GM19397 (cell line): ENCODE results near the gene TUBA1C.
"Not testable (repeated sequence)": the region's sequence is repeated elsewhere in the genome, so short reads cannot be mapped to it uniquely, and the experiment has no call there.

Experiments
- ATAC-seq: cut with Tn5 transposase; IDR thresholded peaks from one replicate; pipeline ENCODE4 v1.9.1; 2021; ENCODE audit warnings: mild to moderate bottlenecking, moderate library complexity; ENCODE audit not compliant: unreplicated experiment

Gene TUBA1C

GRCh38 chr12:49255456-49255855 lies 9.4 kb upstream of the TUBA1C start:
- not testable (repeated sequence) for ATAC-seq

GRCh38 chr12:49255857-49256637 lies 8.8 kb upstream of the TUBA1C start:
- ATAC-seq: no peak

DNA sequence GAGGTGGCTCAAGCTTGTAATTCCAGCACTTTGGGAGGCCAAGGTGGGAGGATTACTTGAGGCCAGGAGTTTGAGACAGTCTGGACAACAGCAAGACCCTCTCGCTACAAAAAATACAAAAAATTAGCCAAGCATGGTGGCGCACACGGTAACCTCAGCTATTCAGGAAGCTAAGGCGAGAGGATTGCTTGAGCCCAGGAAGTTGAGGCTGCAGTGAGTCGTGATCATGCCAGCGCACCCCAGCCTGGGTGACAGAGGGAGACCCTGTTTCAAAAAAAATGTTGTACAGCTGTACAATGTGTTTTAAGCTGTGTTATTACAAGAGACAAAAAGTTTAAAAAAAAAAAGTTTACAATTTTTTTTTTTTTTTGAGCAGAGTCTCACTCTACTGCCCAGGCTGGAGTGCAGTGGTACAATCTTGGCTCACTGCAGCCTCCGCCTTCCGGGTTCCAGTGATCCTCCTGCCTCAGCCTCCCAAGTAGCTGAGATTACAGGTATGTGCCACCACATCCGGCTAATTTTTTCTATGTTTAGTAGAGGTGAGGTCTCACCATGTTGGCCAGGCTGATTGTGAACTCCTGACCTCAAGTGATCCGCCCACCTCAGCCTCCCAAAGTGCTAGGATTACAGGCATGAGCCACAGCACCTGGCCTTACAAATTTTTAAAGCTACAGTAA lies 7.2 kb upstream of the TUBA1C start:
- ATAC-seq: not testable (repeated sequence)

DNA sequence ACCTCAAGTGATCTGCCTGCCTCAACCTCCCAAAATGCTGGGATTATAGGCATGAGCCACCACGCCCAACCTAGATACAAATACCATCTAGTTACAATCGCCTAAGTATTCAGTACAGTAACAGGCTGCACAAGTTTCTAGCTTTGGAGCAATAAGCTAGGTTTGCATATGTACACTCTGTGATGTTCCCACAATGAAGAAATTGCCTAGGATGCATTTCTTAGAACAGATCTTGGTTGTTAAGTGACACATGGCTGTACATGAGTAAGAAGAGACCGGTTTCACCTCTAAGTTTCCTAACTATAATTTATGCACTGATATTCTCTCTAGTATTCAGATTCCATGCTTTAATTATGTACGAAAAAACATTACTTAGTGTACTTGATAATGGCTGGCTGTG lies 5.4 kb upstream of the TUBA1C start:
- ATAC-seq: no peak

GRCh38 chr12:49260166-49260565 lies 4.7 kb upstream of the TUBA1C start:
- ATAC-seq: no peak

DNA sequence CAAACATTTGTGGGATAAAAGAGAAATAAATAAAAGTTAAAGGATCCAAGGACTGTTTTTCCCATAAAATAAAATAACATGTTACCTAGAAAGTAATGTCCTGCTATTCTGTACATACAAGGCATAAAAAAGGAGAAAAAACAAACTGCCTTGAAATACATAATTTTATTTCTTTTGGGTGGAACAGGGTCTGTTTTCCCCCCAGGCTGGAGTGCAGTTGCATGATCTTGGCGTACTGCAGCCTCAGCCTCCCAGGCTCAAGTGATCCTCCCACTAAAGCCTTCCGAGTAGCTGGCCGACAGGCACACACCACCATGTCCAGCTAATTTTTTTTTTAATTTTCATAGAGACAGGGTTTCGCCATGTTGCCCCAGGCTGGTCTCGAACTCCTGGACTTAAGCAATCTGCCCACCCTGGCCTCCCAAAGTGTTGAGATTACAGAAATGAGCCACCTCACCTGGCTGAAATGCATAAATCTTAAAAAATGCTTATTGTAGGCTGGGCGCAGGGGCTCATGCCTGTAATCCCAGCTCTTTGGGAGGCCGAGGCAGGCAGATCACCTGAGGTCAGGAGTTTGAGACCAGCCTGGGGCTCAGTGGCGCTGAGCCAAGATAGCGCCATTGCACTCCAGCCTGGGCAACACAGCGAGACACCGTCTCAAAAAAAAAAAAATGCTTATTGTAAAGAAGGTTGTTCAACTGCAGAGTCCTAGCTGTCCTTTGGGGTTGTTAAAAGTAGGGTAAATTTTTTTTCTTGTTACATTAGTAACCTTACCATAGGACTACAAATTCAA lies 4.1 kb upstream of the TUBA1C start:
- no peak for ATAC-seq

DNA sequence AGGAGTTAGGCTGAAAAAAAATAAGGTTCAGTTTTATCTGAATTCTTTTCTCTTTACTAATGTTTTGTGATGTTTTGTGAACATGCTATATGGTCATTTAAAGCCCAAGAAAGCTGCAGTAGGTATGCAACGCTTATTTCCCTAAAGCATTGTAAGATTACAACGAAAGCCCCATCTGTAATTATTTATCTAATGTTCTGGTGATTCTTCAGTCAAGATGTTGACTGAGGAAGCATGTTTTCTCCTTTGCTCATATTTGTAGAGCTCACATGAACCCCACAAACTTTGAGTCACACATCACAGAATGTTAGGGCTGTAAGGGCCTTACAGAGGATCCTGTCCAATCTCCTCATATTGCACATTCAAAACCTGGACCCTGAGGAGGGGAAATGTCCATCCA lies 3.2 kb upstream of the TUBA1C start:
- no peak for ATAC-seq

DNA sequence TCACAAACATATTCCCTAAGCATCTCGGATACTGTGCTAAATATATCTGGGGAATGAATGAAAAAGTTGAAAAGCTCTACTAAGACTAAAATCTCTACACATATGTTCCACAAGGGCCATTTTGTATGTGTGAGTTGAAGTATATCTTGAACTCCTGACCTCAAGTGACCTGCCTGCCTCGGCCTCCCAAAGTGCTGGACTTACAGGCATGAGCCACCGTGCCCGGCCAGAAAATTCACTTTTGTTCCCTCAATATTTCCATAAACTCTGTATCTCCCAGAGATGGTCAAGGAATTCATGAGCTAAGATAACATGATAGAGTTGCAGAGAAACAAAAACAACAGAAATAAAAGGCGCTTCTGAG lies 1.5 kb upstream of the TUBA1C start:
- no peak for ATAC-seq

- ATAC-seq: peak; percentile 26
Measured at GRCh38 chr12:49264466-49264872, 413 bp upstream of the TUBA1C start.

DNA sequence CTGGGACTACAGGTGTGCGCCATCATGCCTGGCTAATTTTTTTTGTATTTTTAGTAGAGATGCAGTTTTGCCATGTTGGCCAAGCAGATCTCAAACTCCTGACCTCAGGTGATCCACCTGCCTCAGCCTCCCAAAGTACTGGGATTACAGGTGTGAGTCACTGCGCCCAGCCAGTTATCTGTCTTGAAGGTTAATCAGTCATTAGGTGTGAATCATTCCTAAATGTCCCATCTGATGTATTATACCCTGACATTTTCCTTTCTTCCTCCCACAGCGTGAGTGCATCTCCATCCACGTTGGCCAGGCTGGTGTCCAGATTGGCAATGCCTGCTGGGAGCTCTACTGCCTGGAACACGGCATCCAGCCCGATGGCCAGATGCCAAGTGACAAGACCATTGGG lies 4.3 kb downstream of the TUBA1C start:
- not testable (repeated sequence) for ATAC-seq

DNA sequence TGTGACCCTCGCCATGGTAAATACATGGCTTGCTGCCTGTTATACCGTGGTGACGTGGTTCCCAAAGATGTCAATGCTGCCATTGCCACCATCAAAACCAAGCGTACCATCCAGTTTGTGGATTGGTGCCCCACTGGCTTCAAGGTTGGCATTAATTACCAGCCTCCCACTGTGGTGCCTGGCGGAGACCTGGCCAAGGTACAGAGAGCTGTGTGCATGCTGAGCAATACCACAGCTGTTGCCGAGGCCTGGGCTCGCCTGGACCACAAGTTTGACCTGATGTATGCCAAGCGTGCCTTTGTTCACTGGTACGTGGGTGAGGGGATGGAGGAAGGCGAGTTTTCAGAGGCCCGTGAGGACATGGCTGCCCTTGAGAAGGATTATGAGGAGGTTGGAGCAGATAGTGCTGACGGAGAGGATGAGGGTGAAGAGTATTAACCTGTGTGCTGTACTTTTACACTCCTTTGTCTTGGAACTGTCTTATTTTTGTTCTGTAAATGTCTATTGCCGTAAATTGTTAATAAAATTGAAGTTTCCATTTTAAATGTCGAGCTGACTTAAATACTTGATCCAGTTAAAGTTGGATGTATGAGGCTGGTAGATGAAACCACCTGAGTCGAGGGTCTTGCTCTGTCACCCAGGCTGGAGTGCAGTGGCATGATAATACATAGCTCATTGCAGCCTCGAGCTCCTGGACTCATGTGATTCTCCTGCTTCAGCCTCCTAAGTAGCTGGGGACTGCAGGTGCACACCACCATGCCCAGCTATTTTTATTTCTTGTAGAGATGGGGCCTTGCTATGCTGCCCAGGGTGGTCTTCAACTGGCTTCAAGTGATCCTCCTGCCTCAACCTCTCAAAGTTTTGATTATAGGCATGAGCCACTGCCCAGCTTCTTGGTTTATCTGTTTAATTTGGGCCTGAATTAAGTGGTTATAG lies 8.2 kb downstream of the TUBA1C start:
- ATAC-seq: no peak

- no peak for ATAC-seq
Measured at GRCh38 chr12:49273726-49274395, 9.0 kb downstream of the TUBA1C start.

DNA sequence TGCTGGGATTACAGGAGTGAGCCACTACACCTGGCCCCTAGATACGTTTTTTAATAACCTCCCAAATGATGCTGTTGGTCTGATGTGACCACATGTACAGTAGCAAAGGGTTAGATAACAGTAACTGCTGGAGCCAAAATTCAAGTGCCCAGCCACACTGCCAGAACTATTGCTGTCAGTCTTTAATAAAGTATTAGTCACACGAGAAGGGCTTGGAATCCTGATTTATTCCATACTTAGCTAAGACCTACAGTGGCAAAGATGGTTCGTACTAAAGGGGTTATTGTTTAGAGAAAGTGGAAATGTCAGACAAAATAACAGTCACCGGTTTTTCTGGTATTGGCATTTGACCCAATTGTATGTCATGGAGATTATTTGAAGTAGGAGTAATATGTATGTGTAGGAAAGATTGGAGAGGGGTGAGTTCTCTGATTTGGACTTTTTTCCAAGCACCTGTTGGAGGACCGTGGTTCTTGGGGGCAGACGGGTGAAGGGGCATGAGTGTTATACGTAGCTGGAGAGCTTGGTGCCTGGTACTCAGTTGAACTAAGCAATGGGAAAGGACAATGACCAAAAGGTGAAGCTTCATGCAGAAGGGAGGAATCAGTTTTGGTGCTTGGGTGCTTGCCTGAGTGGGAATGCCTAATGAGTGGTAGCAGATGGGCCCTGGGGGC lies 9.7 kb downstream of the TUBA1C start:
- ATAC-seq: no peak

GRCh38 chr12:49276304-49277290 lies 11.7 kb downstream of the TUBA1C start:
- ATAC-seq: no peak

DNA sequence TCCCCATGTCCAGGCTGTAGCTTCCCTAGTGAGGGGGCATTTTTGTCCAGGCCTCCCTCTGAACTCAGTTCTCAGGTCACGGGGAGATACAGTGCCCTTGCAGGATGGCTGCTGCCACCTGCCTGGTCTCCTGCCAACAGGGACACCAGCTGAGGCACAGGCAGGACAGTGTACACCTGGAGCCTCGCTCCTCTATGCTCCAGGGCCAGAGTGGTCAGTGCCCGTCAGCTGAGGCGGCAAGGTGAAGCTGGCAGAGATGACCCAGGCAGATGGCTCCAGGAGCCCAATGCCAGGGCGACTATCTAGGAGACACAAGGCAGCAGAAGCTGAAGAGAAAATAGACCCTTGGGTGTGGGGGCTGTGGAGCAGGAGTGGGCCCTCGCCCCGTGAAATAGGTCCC lies 12.6 kb downstream of the TUBA1C start:
- no peak for ATAC-seq

DNA sequence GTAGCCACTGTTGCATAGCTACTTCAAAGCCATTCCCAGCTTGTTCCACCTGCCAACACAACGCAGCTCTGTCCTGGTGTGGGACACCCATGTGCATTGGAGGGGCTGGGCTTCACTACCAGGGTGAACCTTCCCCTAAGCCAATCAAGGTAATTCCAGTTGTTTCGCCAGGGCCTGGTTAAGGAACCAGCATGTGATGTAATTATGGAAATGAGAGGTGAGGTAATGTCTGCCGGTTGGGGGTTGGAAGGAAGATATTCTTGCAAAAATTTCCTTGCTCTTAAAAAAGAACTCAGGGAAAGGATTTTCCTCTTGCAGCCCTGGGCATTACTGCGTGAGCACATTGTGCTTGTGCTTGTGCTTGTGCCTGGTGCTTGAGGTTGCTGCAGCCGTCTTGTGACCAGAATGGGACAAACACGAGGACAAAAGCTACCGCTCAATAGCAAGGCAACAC lies 14.9 kb downstream of the TUBA1C start:
- ATAC-seq: no peak

DNA sequence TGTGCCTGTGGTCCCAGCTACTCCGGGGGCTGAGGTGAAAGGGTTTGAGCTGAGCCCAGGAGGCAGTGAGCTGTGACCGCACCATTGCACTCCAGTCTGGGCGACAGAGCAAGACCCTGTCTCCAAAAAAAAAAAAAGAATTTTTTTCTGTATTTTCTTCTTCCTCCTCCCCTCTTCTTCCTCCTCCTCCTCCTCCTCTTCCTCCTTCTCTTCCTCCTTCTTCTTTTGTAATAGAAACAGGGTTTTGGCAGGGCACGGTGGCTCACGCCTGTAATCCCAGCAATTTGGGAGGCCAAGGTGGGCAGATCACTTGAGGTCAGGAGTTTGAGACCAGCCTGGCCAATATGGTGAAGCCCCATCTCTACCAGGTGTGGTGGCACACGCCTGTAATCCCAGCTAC lies 15.7 kb downstream of the TUBA1C start:
- ATAC-seq: not testable (repeated sequence)

DNA sequence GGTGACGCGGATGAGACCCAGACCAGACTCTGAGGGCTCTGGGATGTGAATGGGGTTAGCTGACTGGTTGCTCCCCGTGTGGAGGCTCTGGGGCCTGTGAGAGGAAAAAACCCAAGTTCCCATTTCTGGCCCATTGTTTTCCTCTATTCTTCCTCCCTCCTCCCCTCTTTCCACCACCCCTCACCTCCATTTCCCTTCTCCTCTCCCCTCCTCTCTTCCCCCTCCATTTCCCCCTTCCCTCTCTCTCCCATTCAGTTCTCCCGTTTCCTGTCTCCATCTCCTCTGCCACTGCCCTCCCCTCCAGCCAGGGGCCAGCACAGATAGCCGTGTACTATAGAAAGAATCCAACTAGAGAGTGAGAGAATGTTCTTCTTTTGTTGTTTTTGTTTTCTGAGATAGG lies 17.4 kb downstream of the TUBA1C start:
- no peak for ATAC-seq
